Glomerular endothelial cell (primary cell): ENCODE data around the gene ATP6V1F. TPM values are rescaled to one million over a fixed set of nuclear protein-coding genes. Genes with fewer than 3 reads are reported as not detected.
"Not testable (repeated sequence)": the region's sequence is repeated elsewhere in the genome, so short reads cannot be mapped to it uniquely, and the experiment has no call there.

Experiments used
- DNase-seq: peaks from one replicate; pipeline ENCODE4 v3.0.0-alpha.2; 2011; ENCODE audit warnings: low read depth, low spot score; ENCODE audit errors: extremely low read depth
- total RNA-seq: library from RNA; depleted of rRNA; stranded (reverse); fragments of >200 nt; gene quantifications from 2 replicates; pipeline ENCODE4 v1.2.3, GENCODE V29; 2015

Gene ATP6V1F
- total RNA-seq, 1 donor from 2014 or later: 156 TPM

GRCh38 chr7:128894101-128894440 lies 31.4 kb downstream of the ATP6V1F start:
- no peak for DNase-seq

GRCh38 chr7:128895320-128895719 lies 32.7 kb downstream of the ATP6V1F start:
- no peak for DNase-seq

GRCh38 chr7:128899392-128899791 lies 36.7 kb downstream of the ATP6V1F start:
- no peak for DNase-seq

- no peak for DNase-seq
These were observed 37.6 kb downstream of the ATP6V1F start for GRCh38 chr7:128900237-128900636.

- no peak for DNase-seq
These were observed 40.3 kb downstream of the ATP6V1F start for GRCh38 chr7:128902761-128903585.

GRCh38 chr7:128903621-128904361 lies 41.1 kb downstream of the ATP6V1F start:
- no peak for DNase-seq

GRCh38 chr7:128904381-128905197 lies 41.9 kb downstream of the ATP6V1F start:
- no peak for DNase-seq

- no peak for DNase-seq
These were observed 43.5 kb downstream of the ATP6V1F start for GRCh38 chr7:128906001-128906765.

- DNase-seq: no peak
These were observed 44.3 kb downstream of the ATP6V1F start for GRCh38 chr7:128906766-128907559.

- DNase-seq: no peak
These were observed 46.3 kb downstream of the ATP6V1F start for GRCh38 chr7:128908750-128909624.

GRCh38 chr7:128909625-128910568 lies 47.2 kb downstream of the ATP6V1F start:
- DNase-seq: no peak

GRCh38 chr7:128910569-128910945 lies 47.9 kb downstream of the ATP6V1F start, which contains the start of gene KCP:
Gene KCP, minus strand, starts transcription at chr7:128910709. Its CDS starts 33 bp downstream, at chr7:128910676.
- no peak for DNase-seq

- no peak for DNase-seq
These were observed 48.9 kb downstream of the ATP6V1F start for GRCh38 chr7:128911423-128912031.

- no peak for DNase-seq
These were observed 49.6 kb downstream of the ATP6V1F start for GRCh38 chr7:128912281-128912680.

GRCh38 chr7:128912709-128913495 lies 50.2 kb downstream of the ATP6V1F start:
- not testable (repeated sequence) for DNase-seq

- DNase-seq: no peak
These were observed 51.4 kb downstream of the ATP6V1F start for GRCh38 chr7:128913870-128914565.
